Measurements from ENCODE around the gene MRTFB. TPM values are rescaled to one million over a fixed set of nuclear protein-coding genes. Genes with fewer than 3 reads are reported as not detected.

The MRTFB gene
- total RNA-seq, 1 experiment from 2014 or later, result 71.5 TPM

- 0 out of 2 replicates have a peak, but pooled peaks cover 5% of the 10 kb centered on the region for H3K9me2 ChIP-seq (ENCODE audit: insufficient read depth)
- DNase-seq, result no peak
- H3K27me3 ChIP-seq (ENCODE audit: insufficient read depth, low read depth), result no peaks in the 10 kb centered on the region
- no peaks in the 10 kb centered on the region for H3K9me3 ChIP-seq (ENCODE audit: insufficient read depth, low read depth)
- intact Hi-C loops (cut with micrococcal nuclease; ENCODE audit: unreplicated experiment), result no loop called here
- ChIA-PET POLR2A (ENCODE audit: unreplicated experiment) (interaction anchor here (0.5 kb wide), 1 partner anchor 100 kb away, joined by 4 read pairs; no protein-coding TSS in a partner anchor), CTCF (no interaction called here)
- H3K79me2 ChIP-seq (ENCODE audit: low read depth), result peaks cover 25% of the 10 kb centered on the region; the same call in 1 of the 2 replicates
- peaks cover 12% of the 10 kb centered on the region for H3F3A ChIP-seq (ENCODE audit: insufficient read depth, low read depth)
- no peaks in the 10 kb centered on the region for H3K36me3 ChIP-seq (ENCODE audit: low read depth)
- peaks cover 4% of the 10 kb centered on the region for H4K20me1 ChIP-seq (ENCODE audit: insufficient read depth)
- H3K4me2 ChIP-seq, result no peak overlapping the region
- H2AFZ ChIP-seq, result no peak overlapping the region
- TF ChIP-seq EZH2 (IDR thresholded peaks at IDR 0.05; ENCODE audit: low read depth) (no peak), CTCF (conservative IDR thresholded peaks at IDR 0.05) (peak; percentile 51)
- H3K4me3 ChIP-seq, result no peak overlapping the region
- peaks cover 24% of the 10 kb centered on the region for H3K4me1 ChIP-seq (replicated peaks; ENCODE audit: insufficient read depth)
- BruUV-seq (replicated peaks), result no TSS peak
- no peak overlapping the region for H3K27ac ChIP-seq
Measured at GRCh38 chr16:14186007-14186794, 115.1 kb downstream of the MRTFB start.

- Histone ChIP-seq H3K4me3 (no peak overlapping the region), H4K20me1 (ENCODE audit: insufficient read depth) (peaks cover 4% of the 10 kb centered on the region), H2AFZ (no peak overlapping the region), H3K9me3 (ENCODE audit: insufficient read depth, low read depth) (no peaks in the 10 kb centered on the region), H3K4me2 (no peak overlapping the region), H3K79me2 (ENCODE audit: low read depth) (peaks cover 24% of the 10 kb centered on the region; the same call in 1 of the 2 replicates), H3K9me2 (ENCODE audit: insufficient read depth) (0 out of 2 replicates have a peak, but pooled peaks cover 5% of the 10 kb centered on the region), H3K27me3 (ENCODE audit: insufficient read depth, low read depth) (no peaks in the 10 kb centered on the region), H3K27ac (no peak overlapping the region), H3F3A (ENCODE audit: insufficient read depth, low read depth) (peaks cover 8% of the 10 kb centered on the region), H3K4me1 (replicated peaks; ENCODE audit: insufficient read depth) (peaks cover 18% of the 10 kb centered on the region), H3K36me3 (ENCODE audit: low read depth) (no peaks in the 10 kb centered on the region)
- POLR2A ChIA-PET (ENCODE audit: unreplicated experiment), result no interaction called here
- CTCF ChIA-PET, result no interaction called here
- no peak for DNase-seq
- BruUV-seq (replicated peaks), result no TSS peak
- TF ChIP-seq CTCF (conservative IDR thresholded peaks at IDR 0.05) (no peak), EZH2 (IDR thresholded peaks at IDR 0.05; ENCODE audit: low read depth) (no peak)
- intact Hi-C loops (cut with micrococcal nuclease; ENCODE audit: unreplicated experiment), result no loop called here
Measured at GRCh38 chr16:14186795-14187221, 115.7 kb downstream of the MRTFB start.

GRCh38 chr16:14187517-14188338 is 116.6 kb downstream of the MRTFB start:
- H3K9me2 ChIP-seq (ENCODE audit: insufficient read depth), result 0 out of 2 replicates have a peak, but pooled peaks cover 4% of the 10 kb centered on the region
- no peak for DNase-seq
- H3K4me2 ChIP-seq, result no peak overlapping the region
- POLR2A ChIA-PET (ENCODE audit: unreplicated experiment), result interaction anchor here (0.6 kb wide), 1 partner anchor 33 kb away, joined by 5 read pairs; no protein-coding TSS in a partner anchor
- H3K27me3 ChIP-seq (ENCODE audit: insufficient read depth, low read depth), result no peaks in the 10 kb centered on the region
- peaks cover 4% of the 10 kb centered on the region for H4K20me1 ChIP-seq (ENCODE audit: insufficient read depth)
- CTCF ChIA-PET, result no interaction called here
- intact Hi-C loops (cut with micrococcal nuclease; ENCODE audit: unreplicated experiment), result no loop called here
- H3K27ac ChIP-seq, result no peak overlapping the region
- no peaks in the 10 kb centered on the region for H3K9me3 ChIP-seq (ENCODE audit: insufficient read depth, low read depth)
- TF ChIP-seq EZH2 (IDR thresholded peaks at IDR 0.05; ENCODE audit: low read depth) (no peak), CTCF (conservative IDR thresholded peaks at IDR 0.05) (no peak)
- no peak overlapping the region for H3K4me3 ChIP-seq
- BruUV-seq (replicated peaks), result no TSS peak
- peaks cover 4% of the 10 kb centered on the region; the same call in 1 of the 2 replicates for H3F3A ChIP-seq (ENCODE audit: insufficient read depth, low read depth)
- no peaks in the 10 kb centered on the region for H3K36me3 ChIP-seq (ENCODE audit: low read depth)
- no peak overlapping the region for H2AFZ ChIP-seq
- peaks cover 9% of the 10 kb centered on the region for H3K4me1 ChIP-seq (replicated peaks; ENCODE audit: insufficient read depth)
- peaks cover 17% of the 10 kb centered on the region; the same call in 1 of the 2 replicates for H3K79me2 ChIP-seq (ENCODE audit: low read depth)

Measured in PC-9 (cell line).